Activated T-helper 1 cell treated with Interleukin-2 at 50 U/mL for 16 hours (primary cell): ENCODE results near the gene SNRNP200.
"Not testable (repeated sequence)": the region's sequence is repeated elsewhere in the genome, so short reads cannot be mapped to it uniquely, and the experiment has no call there.

Experiments used
- DNase-seq: peaks from one replicate; pipeline ENCODE4 v3.0.0-alpha.2; 2020; ENCODE audit warnings: low read depth

SNRNP200 gene

GRCh38 chr2:96274355-96275056, 30.8 kb downstream of the SNRNP200 start:
- DNase-seq: no peak

GRCh38 chr2:96273763-96274162, 31.6 kb downstream of the SNRNP200 start:
- no peak for DNase-seq

DNA sequence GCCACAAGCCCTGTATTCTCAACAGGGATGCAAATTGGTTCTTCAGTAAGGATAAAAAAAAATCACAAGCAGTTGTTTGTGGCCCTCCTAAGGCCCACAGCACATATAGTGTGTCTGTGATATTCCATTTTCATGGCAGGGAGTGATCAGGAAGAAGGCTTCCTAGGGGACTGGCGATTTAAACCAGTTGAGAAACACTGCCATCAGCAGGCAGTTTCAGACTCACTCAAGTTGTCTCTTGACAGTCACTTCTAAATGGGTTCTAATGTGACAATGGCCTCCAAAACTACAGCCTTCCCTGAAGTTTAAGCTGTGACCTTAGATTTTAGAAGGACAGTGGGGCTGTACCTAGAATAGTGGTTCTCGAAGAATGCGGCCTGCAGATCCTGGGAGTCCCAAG, 33.4 kb downstream of the SNRNP200 start:
- no peak for DNase-seq

- DNase-seq: peak; percentile 13
Observed at GRCh38 chr2:96267159-96267971, 38.0 kb downstream of the SNRNP200 start.

DNA sequence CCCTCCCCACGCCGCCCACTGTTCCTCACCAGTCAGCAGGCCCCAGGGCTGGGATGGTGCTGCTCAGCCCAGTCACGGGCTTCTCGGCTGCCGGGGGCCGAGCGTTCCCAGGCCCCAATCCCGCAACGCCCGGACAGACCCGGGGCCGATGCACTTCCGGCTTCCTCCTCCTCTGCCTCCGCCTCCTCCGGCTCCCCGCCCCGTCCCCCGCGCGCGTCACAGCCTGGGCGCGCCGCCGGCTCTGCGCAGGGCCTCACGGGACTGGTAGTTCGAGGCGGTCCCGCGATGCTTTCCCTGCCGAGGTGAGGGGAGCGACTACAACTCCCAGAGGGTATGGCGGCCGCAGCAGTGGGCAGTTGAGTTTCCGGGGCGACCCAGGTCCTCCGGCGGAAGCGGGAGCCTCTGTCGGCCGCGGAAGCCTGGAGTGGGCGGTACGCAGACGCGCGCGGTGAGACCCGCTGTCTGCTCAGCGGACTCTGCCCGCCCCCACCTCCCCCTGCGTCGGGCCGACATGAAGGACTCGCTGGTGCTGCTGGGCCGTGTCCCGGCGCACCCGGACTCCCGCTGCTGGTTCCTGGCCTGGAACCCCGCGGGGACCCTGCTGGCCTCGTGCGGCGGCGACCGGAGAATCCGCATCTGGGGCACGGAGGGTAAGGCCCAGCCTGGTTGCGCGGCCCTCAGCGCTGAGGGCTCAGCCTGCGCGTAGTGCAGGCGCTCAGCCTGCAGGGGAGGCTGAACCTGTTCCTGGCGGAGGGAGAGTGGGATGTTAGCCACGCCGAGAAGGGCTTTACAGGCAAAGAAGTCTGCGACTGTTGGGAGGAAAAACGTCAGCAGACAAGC, 39.3 kb downstream of the SNRNP200 start, which contains the start of the genes CIAO1 and TMEM127:
TSS of gene CIAO1 (plus strand) at position 386 of the 840 bp plus-strand sequence. CDS start at position 512, 126 bp downstream.
TSS of gene TMEM127 (minus strand) at position 158 of the 840 bp plus-strand sequence. CDS start 616 bp downstream, outside the sequence.
- DNase-seq: peak; percentile 97

DNA sequence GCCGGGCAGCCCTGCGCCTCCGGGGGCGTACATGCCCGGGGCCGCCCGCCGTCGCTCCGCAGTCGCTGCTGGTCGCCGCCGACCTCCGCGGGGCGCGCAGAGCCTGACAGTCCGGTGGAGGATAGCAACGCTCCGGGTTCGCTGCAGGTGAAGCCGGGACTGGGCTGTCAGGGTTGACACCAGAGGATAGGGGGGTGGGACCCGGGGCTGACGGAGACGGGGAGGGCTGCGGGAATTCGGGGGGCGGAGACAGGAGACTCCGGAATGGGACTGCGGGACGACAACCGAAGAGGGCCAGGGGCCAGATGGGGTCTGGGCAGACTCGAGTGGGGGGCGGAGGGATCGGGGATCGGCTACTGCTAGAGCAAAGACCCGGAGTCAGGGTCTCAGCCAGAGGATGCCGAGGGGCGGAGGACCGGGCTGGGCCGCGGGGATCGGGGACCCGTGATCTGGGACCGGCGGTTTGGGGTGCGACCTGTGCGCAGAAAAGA, 40.0 kb downstream of the SNRNP200 start:
- DNase-seq: peak; percentile 21

DNA sequence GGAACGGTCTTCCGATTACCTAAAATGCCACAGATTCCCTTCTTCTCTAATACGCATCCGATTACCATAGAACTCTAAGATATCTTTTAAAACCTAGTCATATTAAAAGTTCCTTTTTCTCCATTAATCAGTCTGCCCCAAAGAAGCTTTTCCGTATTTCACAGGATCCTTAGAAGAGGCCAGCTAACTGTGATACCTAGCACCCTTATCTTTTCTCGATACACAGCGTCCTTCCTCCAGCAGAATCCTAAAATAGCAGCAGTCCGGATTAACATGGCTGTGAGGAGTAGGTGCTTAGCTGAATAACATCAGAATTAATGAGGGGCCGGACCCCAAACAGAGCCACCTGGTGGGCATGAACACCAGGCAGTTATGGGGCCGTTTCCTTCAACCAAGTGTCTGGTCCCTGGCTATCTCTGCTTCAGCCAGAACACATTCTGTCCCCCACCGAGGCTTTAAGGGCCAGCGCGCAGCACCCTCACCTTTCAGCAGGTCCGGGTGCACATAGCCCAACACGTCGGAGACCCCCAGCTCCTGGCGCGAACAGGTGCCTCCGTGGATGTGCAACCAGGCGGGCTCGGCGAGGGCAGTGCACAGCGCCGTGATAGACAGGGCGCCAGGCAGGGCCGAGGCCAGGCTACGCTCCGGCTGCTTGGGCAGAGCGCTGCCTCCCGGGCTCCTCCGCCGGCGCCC, 40.5 kb downstream of the SNRNP200 start:
- DNase-seq: no peak

- no peak for DNase-seq
Observed at GRCh38 chr2:96264086-96264485, 41.3 kb downstream of the SNRNP200 start.

- DNase-seq: no peak
Observed at GRCh38 chr2:96262306-96262705, 43.0 kb downstream of the SNRNP200 start.

DNA sequence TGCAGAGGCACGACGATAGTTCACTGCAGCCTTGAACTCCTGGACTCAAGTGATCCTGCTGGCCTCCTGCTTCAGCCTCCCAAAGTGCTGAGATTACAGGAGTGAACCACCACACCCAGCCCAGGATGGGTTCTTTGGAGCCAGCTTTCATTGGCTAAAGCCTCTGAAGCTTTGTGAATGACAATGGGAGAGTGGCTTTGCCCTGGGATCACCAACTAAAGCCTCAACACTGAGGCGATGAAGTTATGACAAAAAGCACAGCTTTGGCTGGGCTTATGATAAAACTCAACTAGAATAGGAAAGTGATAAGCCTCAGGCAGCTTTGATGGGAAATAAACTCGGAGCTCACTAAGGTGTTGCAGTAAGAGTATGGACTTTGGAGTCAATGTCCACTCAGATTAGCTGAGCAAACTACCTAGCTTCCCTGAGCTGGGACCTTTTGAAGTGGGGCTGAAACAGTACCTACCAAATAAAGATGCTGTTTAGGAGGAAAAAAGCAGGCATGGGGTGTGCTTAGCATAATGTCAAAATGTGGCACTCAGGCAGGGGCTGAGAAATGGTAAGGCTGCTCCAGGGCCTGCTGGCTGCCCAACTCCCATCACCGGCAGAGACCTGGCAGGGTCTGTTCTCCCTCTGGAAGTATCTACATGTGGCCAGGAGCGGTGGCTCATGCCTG, 43.9 kb downstream of the SNRNP200 start:
- DNase-seq: no peak

DNA sequence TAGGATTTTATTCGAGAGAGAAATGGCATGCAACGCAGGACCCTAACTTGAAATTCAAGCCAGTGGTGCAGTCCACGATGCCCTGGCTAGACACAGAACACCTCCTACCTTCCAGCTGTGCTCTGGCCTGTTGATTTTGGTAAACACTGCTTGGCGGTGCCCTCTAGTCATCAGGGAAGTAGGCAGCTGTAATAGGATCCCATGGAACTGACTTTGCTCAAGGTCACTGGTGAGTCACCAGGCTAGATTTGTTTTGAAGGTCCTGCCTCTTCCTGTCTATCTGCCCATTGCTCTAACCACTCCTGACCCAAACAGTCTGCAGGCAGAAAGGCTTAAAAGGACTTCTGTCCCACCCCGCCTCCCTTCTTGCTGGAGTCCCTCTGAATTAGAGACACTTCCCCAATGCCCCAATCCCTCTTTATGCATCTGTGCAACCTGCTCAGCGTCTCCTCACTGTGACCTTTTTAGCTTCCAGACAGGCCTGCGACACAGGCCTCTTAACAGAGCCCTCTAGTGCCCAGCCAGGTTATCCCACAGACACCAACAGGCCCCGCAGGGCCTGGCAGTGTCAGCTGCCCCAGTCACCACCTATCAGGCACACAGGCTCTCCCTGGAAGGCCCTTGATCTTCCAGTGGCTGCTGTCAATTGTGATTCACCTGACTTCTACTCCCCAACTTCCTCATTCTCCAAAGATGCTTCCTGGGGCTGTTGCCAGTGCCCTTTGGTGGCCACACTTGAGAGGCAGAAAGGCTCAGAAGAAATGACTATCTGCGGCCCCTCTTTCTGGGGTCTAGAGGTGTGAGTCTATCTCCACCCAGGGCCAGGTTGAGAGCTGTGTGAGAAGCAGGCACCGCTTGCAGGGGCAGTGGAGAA, 44.7 kb downstream of the SNRNP200 start:
- no peak for DNase-seq

DNA sequence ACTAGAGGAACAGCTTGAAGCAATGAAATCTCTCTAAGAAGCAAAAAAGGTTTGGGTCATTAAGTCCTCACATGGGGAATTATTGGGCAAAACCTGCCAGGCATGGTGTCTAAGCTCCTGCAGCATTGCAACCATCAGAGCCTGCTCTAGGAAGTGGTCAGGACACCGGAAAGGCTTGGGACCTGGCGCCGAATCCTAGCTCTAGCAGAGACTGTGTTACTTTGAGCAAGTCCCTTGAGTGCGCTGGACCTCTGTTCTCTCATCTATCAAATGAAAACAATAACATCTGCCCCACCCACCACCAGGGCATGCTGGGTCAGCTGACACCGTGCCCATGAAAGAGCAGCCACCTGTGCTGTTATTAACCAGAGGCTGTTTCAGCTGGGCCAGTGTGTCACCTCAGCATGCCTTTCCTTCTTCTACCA, 45.8 kb downstream of the SNRNP200 start:
- no peak for DNase-seq

- DNase-seq: no peak
Observed at GRCh38 chr2:96258166-96259022, 47.0 kb downstream of the SNRNP200 start.

DNA sequence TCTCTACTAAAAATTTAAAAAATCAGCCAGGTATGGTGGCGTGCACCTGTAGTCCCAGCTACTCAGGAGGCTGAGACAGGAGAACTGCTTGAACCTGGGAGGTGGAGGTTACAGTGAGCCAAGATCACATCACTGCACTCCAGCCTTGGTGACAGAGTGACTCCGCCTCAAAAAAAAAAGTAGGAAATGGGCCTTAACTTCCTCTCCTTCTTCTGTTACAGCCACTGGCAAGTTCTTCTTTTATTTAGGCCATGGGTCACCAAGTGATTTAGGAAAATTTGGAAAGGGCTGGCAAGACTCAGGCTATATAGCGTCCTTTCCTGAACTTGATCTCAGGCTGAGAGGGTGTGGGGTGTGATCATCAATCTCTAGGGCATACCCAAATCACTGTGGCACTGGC, 47.6 kb downstream of the SNRNP200 start:
- DNase-seq: not testable (repeated sequence)

DNA sequence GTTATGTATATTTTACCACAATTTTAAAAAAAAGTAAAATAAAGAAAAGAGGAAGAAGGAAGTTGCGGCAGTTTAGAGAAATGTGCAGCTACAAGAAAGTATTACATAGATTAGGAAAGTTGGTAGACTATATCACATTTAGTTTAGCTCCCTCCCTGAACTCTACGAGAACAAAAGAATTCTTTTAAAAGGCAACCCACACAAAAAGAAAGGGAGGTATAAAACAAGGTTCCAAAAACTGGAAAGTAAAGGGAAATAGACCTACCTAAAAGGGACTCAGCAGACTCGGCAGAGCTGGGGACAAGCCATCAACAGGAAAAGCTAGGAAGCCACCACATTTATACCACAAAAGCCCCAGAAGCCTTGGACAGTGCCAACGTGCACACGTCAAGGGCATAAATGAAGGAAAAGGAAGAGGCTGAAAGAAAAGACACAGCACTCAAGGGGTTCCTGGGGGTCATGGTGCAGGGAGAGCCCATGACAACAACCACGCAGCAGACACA, 48.7 kb downstream of the SNRNP200 start:
- DNase-seq: no peak

GRCh38 chr2:96254571-96254970, 50.8 kb downstream of the SNRNP200 start:
- no peak for DNase-seq

DNA sequence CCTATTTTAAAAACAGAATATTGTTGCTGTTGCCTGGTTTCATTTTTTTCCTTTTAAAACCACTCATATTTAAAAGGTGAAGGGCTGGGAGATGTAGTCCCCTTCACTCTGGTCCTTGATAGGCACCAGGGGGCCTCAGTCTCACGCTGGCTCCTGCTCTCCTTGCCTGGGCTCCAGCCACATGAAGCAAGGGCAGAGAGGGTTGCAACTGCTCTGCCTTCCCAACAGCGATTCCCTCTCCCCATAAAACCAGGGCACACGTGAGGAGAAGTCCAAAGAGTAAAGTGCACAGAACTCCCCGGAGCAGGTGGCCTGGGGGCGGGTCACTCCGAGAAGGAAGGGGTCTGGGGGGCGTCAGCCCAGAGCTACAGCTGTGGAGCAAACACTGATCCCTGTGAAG, 52.3 kb downstream of the SNRNP200 start:
- no peak for DNase-seq

- no peak for DNase-seq
Observed at GRCh38 chr2:96252526-96252925, 52.8 kb downstream of the SNRNP200 start.
